IMR-90 (cell line): ENCODE results near the gene DARS1. TPM values are rescaled to one million over a fixed set of nuclear protein-coding genes. Genes with fewer than 3 reads are reported as not detected.

Experiments
- ATAC-seq: fragments of 200-7000 bp; cut with Tn5 transposase; 2 replicates; pipeline ENCODE4 v1.9.1; 2020; ENCODE audit warnings: low read depth, mild to moderate bottlenecking, moderate library complexity
- BruUV-seq: library from RNA; stranded (reverse); fragments of 400-500 nt; replicated peaks from 2 replicates; lab custom pipeline; 2021; lab: Mats Ljungman, UMichigan
- CTCF ChIA-PET: fragments of 300-600 bp; formaldehyde crosslinking; extraction: SDS; loops from one replicate; lab custom pipeline; 2021; ENCODE audit warnings: antibody characterized with exemption; lab: Yijun Ruan, JAX
- POLR2A ChIA-PET: fragments of 300-600 bp; sonication (Branson Sonifier 250); formaldehyde crosslinking; loops from one replicate; lab custom pipeline; 2022; ENCODE audit warnings: antibody characterized with exemption; ENCODE audit not compliant: unreplicated experiment; lab: Charles Lee
- DNase-seq: peaks from one replicate; pipeline ENCODE4 v3.0.0; 2013
- H2AFZ ChIP-seq: replicated peaks from 2 replicates; pipeline ENCODE3; 2013; ENCODE audit warnings: low read length, mild to moderate bottlenecking; ENCODE audit not compliant: poor library complexity
- H2AK5ac ChIP-seq: 2 replicates; pipeline ENCODE4 v1.6.1; 2013; ENCODE audit warnings: low read depth, low read length, inconsistent platforms
- H2AK9ac ChIP-seq: replicated peaks from 2 replicates; pipeline ENCODE3; 2013; ENCODE audit warnings: mild to moderate bottlenecking, low read depth, low read length, moderate library complexity; ENCODE audit not compliant: poor library complexity
- H2BK120ac ChIP-seq: 2 replicates; pipeline ENCODE4 v1.6.1; 2013; ENCODE audit warnings: low read depth, low read length, inconsistent platforms
- H2BK15ac ChIP-seq: 3 replicates; pipeline ENCODE4 v1.6.1; 2013; ENCODE audit warnings: low read depth, low read length, inconsistent platforms
- H2BK20ac ChIP-seq: 2 replicates; pipeline ENCODE4 v1.6.1; 2013; ENCODE audit warnings: low read depth, mild to moderate bottlenecking, inconsistent platforms, low read length, moderate library complexity
- H2BK5ac ChIP-seq: 2 replicates; pipeline ENCODE4 v1.6.1; 2013; ENCODE audit warnings: mild to moderate bottlenecking, low read depth, low read length, inconsistent platforms; ENCODE audit not compliant: poor library complexity, severe bottlenecking
- H3K14ac ChIP-seq: replicated peaks from 2 replicates; pipeline ENCODE4 v1.6.1; 2013; ENCODE audit warnings: low read depth, low read length, inconsistent platforms
- H3K18ac ChIP-seq: 2 replicates; pipeline ENCODE4 v1.6.1; 2013; ENCODE audit warnings: low read depth, low read length, control low read depth
- H3K23ac ChIP-seq: 2 replicates; pipeline ENCODE4 v1.6.1; 2013; ENCODE audit warnings: low read depth, low read length, inconsistent platforms
- H3K27ac ChIP-seq: 2 replicates; pipeline ENCODE4 v1.5.1; 2013; ENCODE audit warnings: mild to moderate bottlenecking, control low read depth, low read length; ENCODE audit not compliant: insufficient read depth
- H3K27me3 ChIP-seq: 2 replicates; pipeline ENCODE4 v1.6.1; 2013; ENCODE audit warnings: low read length; ENCODE audit not compliant: control insufficient read depth, insufficient read depth
- H3K36me3 ChIP-seq: 2 replicates; pipeline ENCODE4 v1.6.1; 2013; ENCODE audit warnings: low read length, mixed read lengths; ENCODE audit not compliant: control insufficient read depth, insufficient read depth
- H3K4ac ChIP-seq: 2 replicates; pipeline ENCODE4 v1.6.1; 2013; ENCODE audit warnings: low read depth, low read length, inconsistent platforms
- H3K4me1 ChIP-seq: 2 replicates; pipeline ENCODE4 v1.6.1; 2013; ENCODE audit warnings: low read length, mixed read lengths; ENCODE audit not compliant: control insufficient read depth, insufficient read depth
- H3K4me2 ChIP-seq: 2 replicates; pipeline ENCODE4 v1.6.1; 2013; ENCODE audit warnings: low read depth, mild to moderate bottlenecking, control low read depth, low read length, moderate library complexity
- H3K4me3 ChIP-seq: 2 replicates; pipeline ENCODE4 v1.5.1; 2013; ENCODE audit warnings: low read depth, mild to moderate bottlenecking, control low read depth, low read length, moderate library complexity; ENCODE audit not compliant: insufficient read depth
- H3K56ac ChIP-seq: 2 replicates; pipeline ENCODE4 v1.6.1; 2013; ENCODE audit warnings: low read length, inconsistent platforms; ENCODE audit not compliant: insufficient read depth; ENCODE audit errors: extremely low read depth
- H3K79me1 ChIP-seq, 2 experiments: 2 replicates each; pipeline ENCODE4 v1.6.1; 2013; ENCODE audit warnings: low read length in 2 of 2, inconsistent platforms in 1 of 2, low read depth in 1 of 2
- H3K9ac ChIP-seq: 2 replicates; pipeline ENCODE4 v1.6.1; 2013; ENCODE audit warnings: low read depth, low read length, control low read depth
- H3K9me1 ChIP-seq: 2 replicates; pipeline ENCODE4 v1.6.1; 2013; ENCODE audit warnings: low read length, inconsistent platforms; ENCODE audit not compliant: insufficient read depth
- H3K9me3 ChIP-seq: 2 replicates; pipeline ENCODE4 v1.6.1; 2013; ENCODE audit warnings: low read length; ENCODE audit not compliant: control insufficient read depth, insufficient read depth
- H4K20me1 ChIP-seq: 2 replicates; pipeline ENCODE4 v1.6.1; 2013; ENCODE audit warnings: low read length, inconsistent platforms; ENCODE audit not compliant: insufficient read depth
- H4K5ac ChIP-seq: 2 replicates; pipeline ENCODE4 v1.6.1; 2013; ENCODE audit warnings: mild to moderate bottlenecking, low read depth, low read length, control low read depth
- H4K8ac ChIP-seq, 2 experiments: 2 replicates each; pipeline ENCODE4 v1.6.1; 2013; ENCODE audit warnings: low read depth in 2 of 2, low read length in 2 of 2, control low read depth in 1 of 2, inconsistent platforms in 1 of 2
- H4K91ac ChIP-seq: 2 replicates; pipeline ENCODE4 v1.6.1; 2013; ENCODE audit warnings: low read depth, low read length, inconsistent platforms; ENCODE audit not compliant: insufficient read depth
- BHLHE40 ChIP-seq: fragments of 150-350 bp; IDR thresholded peaks from 2 replicates; pipeline ENCODE4 v1.6.1; 2016; ENCODE audit warnings: mild to moderate bottlenecking, low read depth, low read length
- CEBPB ChIP-seq: IDR thresholded peaks from 2 replicates; pipeline ENCODE4 v1.6.1; 2012; ENCODE audit warnings: low read depth, low read length, improper control_type of control experiment
- CHD1 ChIP-seq: IDR thresholded peaks from 2 replicates; pipeline ENCODE4 v1.6.1; 2012; ENCODE audit warnings: low read depth, low read length, improper control_type of control experiment
- CTCF ChIP-seq: conservative IDR thresholded peaks from 2 replicates; pipeline ENCODE4 v1.5.1; 2012; ENCODE audit warnings: mild to moderate bottlenecking, low read depth, low read length, improper control_type of control experiment
- FOS ChIP-seq: fragments of 150-350 bp; IDR thresholded peaks from 2 replicates; pipeline ENCODE4 v1.6.1; 2016; ENCODE audit warnings: low read depth, low read length
- MAFK ChIP-seq: IDR thresholded peaks from 2 replicates; pipeline ENCODE4 v1.6.1; 2012; ENCODE audit warnings: low read depth, low read length, improper control_type of control experiment
- MAZ ChIP-seq: IDR thresholded peaks from 2 replicates; pipeline ENCODE4 v1.6.1; 2012; ENCODE audit warnings: low read depth, mild to moderate bottlenecking, low read length, improper control_type of control experiment, moderate library complexity, borderline replicate concordance
- NFE2L2 ChIP-seq: fragments of 150-350 bp; IDR thresholded peaks from 2 replicates; pipeline ENCODE4 v1.6.1; 2016; ENCODE audit warnings: low read depth, mild to moderate bottlenecking, low read length
- POLR2A ChIP-seq: IDR thresholded peaks from 2 replicates; pipeline ENCODE4 v1.6.1; 2012; ENCODE audit warnings: mild to moderate bottlenecking, low read depth, low read length
- RAD21 ChIP-seq: IDR thresholded peaks from 2 replicates; pipeline ENCODE4 v1.6.1; 2012; ENCODE audit warnings: low read length, improper control_type of control experiment
- RCOR1 ChIP-seq: IDR thresholded peaks from 2 replicates; pipeline ENCODE4 v1.6.1; 2012; ENCODE audit warnings: mild to moderate bottlenecking, low read length, improper control_type of control experiment; ENCODE audit not compliant: insufficient replicate concordance
- RFX5 ChIP-seq: IDR thresholded peaks from 2 replicates; pipeline ENCODE4 v1.8.0; 2012; ENCODE audit warnings: low read depth, mild to moderate bottlenecking, low read length, moderate library complexity
- SMC3 ChIP-seq: fragments of 150-350 bp; IDR thresholded peaks from 2 replicates; pipeline ENCODE4 v1.6.1; 2016; ENCODE audit warnings: low read depth, mild to moderate bottlenecking, antibody characterized with exemption, low read length, moderate library complexity
- USF2 ChIP-seq: fragments of 150-350 bp; IDR thresholded peaks from 2 replicates; pipeline ENCODE4 v1.6.1; 2017; ENCODE audit warnings: mild to moderate bottlenecking, antibody characterized with exemption, low read length, low read depth
- WGBS, 2 experiments: methylation state at CpG; one replicate each; pipeline versions ENCODE4 v1.1.5 to v1.1.7; 2013; ENCODE audit warnings: missing lambda C conversion rate in 2 of 2; ENCODE audit not compliant: insufficient read length in 1 of 2; ENCODE audit errors: extremely low coverage in 2 of 2; 5-methylcytosine and 5-hydroxymethylcytosine counted together
- dilution Hi-C: fragments of 300-500 bp; cut with HindIII; formaldehyde crosslinking; loops from one replicate; pipeline ENCODE4 v1.14.3; 2018; ENCODE audit warnings: low sequenced_read_pairs; ENCODE audit not compliant: unreplicated experiment
- in situ Hi-C: fragments of 300-500 bp; cut with MboI; formaldehyde crosslinking; loops from 3 replicates; pipeline ENCODE4 v1.14.3; 2019; ENCODE audit warnings: low sequenced_read_pairs, inconsistent platforms, mixed read lengths
- intact Hi-C: fragments of 100-400 bp; cut with micrococcal nuclease; formaldehyde crosslinking; loops from 2 replicates; pipeline ENCODE4 v1.10.0; 2022
- polyA plus RNA-seq, 3 experiments: library from polyadenylated mRNA; depleted of rRNA; stranded (reverse); fragments of >200 nt; gene quantifications; 2 replicates each; pipeline ENCODE4 v1.2.3, GENCODE V29; 2012; ENCODE audit warnings: low replicate concordance in 1 of 3
- total RNA-seq: library from RNA; depleted of rRNA; stranded (reverse); fragments of >200 nt; gene quantifications from 2 replicates; pipeline ENCODE4 v1.2.3, GENCODE V29; 2012

DARS1 gene
- total and polyA plus RNA-seq, 2 of the 4 experiments (the other 2 are of a cell fraction) = 56.5 to 66.5 TPM

- no TSS peak for BruUV-seq
- H3K36me3 ChIP-seq = peaks cover 13% of the 10 kb centered on the region
- CTCF ChIA-PET = no interaction called here
Measured at GRCh38 chr2:135863233-135863632, 122.2 kb downstream of the DARS1 start.

More at GRCh38 chr2:135863233-135863632, 122.2 kb downstream of the DARS1 start:
- no peak overlapping the region for H2BK5ac ChIP-seq
- no peak overlapping the region for H3K27ac ChIP-seq
- H2BK15ac ChIP-seq = no peak overlapping the region
- H3K9me3 ChIP-seq = no peaks in the 10 kb centered on the region
- no peak overlapping the region for H3K9ac ChIP-seq
- no peak overlapping the region for H3K18ac ChIP-seq
- H3K9me1 ChIP-seq = peaks cover 5% of the 10 kb centered on the region
- no peak overlapping the region for H2AFZ ChIP-seq
- dilution Hi-C loops = no loop called here
- H4K8ac ChIP-seq = no peak overlapping the region
- H3K14ac ChIP-seq = no peak overlapping the region
- no peak overlapping the region for H2BK120ac ChIP-seq
- TF ChIP-seq FOS = no peak
- TF ChIP-seq CHD1 = no peak
- no peak for TF ChIP-seq CTCF
- TF ChIP-seq RAD21 = no peak
- no peak for TF ChIP-seq SMC3
- TF ChIP-seq RFX5 = no peak
- TF ChIP-seq POLR2A = no peak
- no peak for TF ChIP-seq NFE2L2
- no peak for TF ChIP-seq CEBPB
- no peak for TF ChIP-seq BHLHE40
- TF ChIP-seq MAZ = no peak
- no peak for TF ChIP-seq MAFK
- TF ChIP-seq USF2 = no peak
- no peak for TF ChIP-seq RCOR1
- H3K79me1 ChIP-seq = 0 out of 4 replicates have a peak, but pooled peaks cover 0 to 4% of the 10 kb centered on the region in 2 experiments
- no peak overlapping the region for H4K91ac ChIP-seq
- H4K5ac ChIP-seq = no peak overlapping the region
- H2AK9ac ChIP-seq = no peak overlapping the region
- no peaks in the 10 kb centered on the region for H4K20me1 ChIP-seq
- no peaks in the 10 kb centered on the region for H3K4me1 ChIP-seq
- DNase-seq = no peak
- H3K4me3 ChIP-seq = no peak overlapping the region
- no CpG with 5 or more reads among the region's 6 CpGs for WGBS, 2 experiments
- POLR2A ChIA-PET = no interaction called here
- intact Hi-C loops = no loop called here
- peak; percentile 32; the same call in 1 of the 2 replicates for ATAC-seq
- H3K23ac ChIP-seq = no peak overlapping the region
- in situ Hi-C loops = no loop called here
- no peak overlapping the region for H3K4me2 ChIP-seq
- H3K4ac ChIP-seq = no peak overlapping the region
- H2BK20ac ChIP-seq = no peak overlapping the region
- no peaks in the 10 kb centered on the region for H3K27me3 ChIP-seq
- H2AK5ac ChIP-seq = no peak overlapping the region
- no peak overlapping the region for H3K56ac ChIP-seq
